ENCODE measurements around the gene FCRLB. TPM values are rescaled to one million over a fixed set of nuclear protein-coding genes. Genes with fewer than 3 reads are reported as not detected.
A peak's percentile ranks its signal among the peaks of the same experiment; 100 is the strongest.
"Not testable (repeated sequence)": the region's sequence is repeated elsewhere in the genome, so short reads cannot be mapped to it uniquely, and the experiment has no call there.

Gene FCRLB
- total RNA-seq, 1 donor from 2014 or later, result 0.47 TPM

DNA sequence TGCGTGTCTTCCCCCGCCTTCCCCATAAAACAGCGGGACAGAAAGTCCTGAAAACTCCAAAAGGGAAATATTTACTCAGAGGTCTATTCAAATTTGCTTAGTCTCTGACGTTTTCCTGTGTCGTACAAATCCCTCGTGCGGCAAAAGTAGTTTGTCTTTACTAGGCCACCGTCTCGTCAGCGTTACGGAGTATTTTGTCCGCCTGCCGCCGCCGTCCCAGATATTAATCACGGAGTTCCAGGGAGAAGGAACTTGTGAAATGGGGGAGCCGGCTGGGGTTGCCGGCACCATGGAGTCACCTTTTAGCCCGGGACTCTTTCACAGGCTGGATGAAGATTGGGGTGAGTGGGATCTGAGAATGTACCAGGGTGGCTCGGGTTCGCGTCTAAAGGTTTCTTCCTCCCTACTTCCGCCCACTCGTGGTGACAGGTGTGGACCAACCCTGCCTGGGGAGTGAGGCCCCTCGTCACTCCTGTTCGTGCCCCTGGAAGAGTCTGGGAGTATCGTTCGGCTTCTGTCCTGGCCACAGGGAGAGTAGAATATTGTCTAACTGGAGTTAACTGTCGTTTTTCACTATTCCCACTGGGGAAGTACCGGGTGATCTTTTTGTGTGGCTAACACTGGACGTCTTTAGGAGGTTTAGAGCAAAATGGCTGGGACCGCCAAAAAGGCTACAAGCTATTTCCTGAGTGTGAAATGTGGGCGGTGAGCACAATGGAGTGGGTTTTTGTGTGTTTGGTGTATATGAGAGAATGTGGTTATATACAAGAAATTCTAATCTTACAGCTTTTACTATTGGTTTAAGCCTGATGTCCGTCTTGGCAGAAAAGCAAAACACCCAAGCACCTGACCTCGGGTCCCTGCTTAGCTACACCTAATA lies 45.0 kb downstream of the FCRLB start, which contains the start of gene ATF6:
TSS of gene ATF6 (plus strand) at position 219 of the 880 bp plus-strand sequence. CDS start at position 260, 41 bp downstream.
- Mint-ChIP-seq H3K9me3 (no peaks in the 10 kb centered on the region), H3K4me1 (peaks cover 17% of the 10 kb centered on the region), H3K4me3 (peak within 1 kb of the TSS; percentile 97), H3K36me3 (no peaks in the 10 kb centered on the region), H3K27ac (peak within 1 kb of the TSS; percentile 97), H3K27me3 (ENCODE audit: low read depth) (no peaks in the 10 kb centered on the region)
- DNase-seq (ENCODE audit: low spot score in 2 of 2, unreplicated experiment in 2 of 2), result peak; percentile 34 to 75
- TF ChIP-seq, protein P1, sequence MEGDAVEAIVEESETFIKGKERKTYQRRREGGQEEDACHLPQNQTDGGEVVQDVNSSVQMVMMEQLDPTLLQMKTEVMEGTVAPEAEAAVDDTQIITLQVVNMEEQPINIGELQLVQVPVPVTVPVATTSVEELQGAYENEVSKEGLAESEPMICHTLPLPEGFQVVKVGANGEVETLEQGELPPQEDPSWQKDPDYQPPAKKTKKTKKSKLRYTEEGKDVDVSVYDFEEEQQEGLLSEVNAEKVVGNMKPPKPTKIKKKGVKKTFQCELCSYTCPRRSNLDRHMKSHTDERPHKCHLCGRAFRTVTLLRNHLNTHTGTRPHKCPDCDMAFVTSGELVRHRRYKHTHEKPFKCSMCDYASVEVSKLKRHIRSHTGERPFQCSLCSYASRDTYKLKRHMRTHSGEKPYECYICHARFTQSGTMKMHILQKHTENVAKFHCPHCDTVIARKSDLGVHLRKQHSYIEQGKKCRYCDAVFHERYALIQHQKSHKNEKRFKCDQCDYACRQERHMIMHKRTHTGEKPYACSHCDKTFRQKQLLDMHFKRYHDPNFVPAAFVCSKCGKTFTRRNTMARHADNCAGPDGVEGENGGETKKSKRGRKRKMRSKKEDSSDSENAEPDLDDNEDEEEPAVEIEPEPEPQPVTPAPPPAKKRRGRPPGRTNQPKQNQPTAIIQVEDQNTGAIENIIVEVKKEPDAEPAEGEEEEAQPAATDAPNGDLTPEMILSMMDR (IDR thresholded peaks at IDR 0.05; ENCODE audit: unreplicated experiment), result no peak

DNA sequence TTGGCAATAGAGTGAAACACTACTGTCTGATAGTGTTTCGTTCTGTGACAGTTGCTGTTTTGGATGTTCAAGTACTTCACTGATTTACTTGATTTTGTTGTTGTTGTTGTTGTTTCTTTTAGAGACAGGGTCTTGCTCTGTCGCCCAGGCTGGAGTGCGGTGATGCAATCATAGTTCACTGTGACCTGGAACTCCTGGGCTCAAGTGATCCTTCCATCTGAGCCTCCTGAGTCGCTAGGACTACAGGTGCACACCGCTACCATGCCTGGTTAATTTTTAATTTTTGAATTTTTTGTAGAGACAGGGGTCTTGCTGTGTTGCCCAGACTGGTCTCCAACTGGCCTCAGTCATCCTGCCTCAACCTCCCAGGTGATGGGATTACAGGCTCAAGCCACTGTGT lies 47.1 kb downstream of the FCRLB start:
- TF ChIP-seq, protein P1 (IDR thresholded peaks at IDR 0.05; ENCODE audit: unreplicated experiment), result no peak
- H3K27me3 Mint-ChIP-seq (ENCODE audit: low read depth), result no peaks in the 10 kb centered on the region
- no peaks in the 10 kb centered on the region for H3K36me3 Mint-ChIP-seq
- peaks cover 17% of the 10 kb centered on the region for H3K4me1 Mint-ChIP-seq
- DNase-seq (ENCODE audit: low spot score in 2 of 2, unreplicated experiment in 2 of 2), result no peak
- H3K27ac Mint-ChIP-seq, result no peak overlapping the region
- H3K4me3 Mint-ChIP-seq, result no peak overlapping the region
- no peaks in the 10 kb centered on the region for H3K9me3 Mint-ChIP-seq

DNA sequence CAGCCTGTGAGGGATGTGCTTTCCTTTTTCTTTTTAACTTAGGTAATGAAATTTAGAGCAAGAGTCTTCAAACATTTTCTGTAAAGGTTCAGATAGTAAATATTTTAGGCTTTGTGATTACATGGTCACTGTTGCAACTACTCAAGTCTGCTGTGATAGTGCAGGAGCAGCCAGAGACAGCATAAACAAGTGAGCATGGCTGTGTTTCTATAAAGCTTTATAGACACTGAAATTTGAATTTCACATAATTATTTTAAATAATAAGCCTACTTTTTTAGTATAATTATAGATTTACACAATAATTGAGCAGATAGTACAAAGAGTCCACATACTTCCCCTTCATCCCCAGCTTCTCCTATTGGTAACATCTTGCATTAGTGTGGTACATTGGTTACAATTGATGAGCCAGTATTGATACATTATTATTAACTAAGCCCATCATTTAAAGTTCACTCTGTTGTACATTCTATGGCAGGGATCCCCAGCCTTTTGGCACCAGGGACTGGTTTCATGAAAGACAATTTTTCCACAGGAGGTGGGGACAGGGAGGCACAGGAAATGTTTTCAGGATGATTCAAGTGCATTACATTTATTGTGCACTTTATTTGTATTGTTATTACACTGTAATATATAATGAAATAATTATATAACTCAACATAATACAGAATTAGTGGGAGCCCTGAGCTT lies 47.8 kb downstream of the FCRLB start:
- Mint-ChIP-seq H3K27me3 (ENCODE audit: low read depth) (no peaks in the 10 kb centered on the region), H3K4me3 (no peak overlapping the region), H3K9me3 (no peaks in the 10 kb centered on the region), H3K36me3 (no peaks in the 10 kb centered on the region), H3K4me1 (peaks cover 15% of the 10 kb centered on the region), H3K27ac (no peak overlapping the region)
- no peak for DNase-seq (ENCODE audit: low spot score in 2 of 2, unreplicated experiment in 2 of 2)
- TF ChIP-seq, protein P1 (IDR thresholded peaks at IDR 0.05; ENCODE audit: unreplicated experiment), result no peak

DNA sequence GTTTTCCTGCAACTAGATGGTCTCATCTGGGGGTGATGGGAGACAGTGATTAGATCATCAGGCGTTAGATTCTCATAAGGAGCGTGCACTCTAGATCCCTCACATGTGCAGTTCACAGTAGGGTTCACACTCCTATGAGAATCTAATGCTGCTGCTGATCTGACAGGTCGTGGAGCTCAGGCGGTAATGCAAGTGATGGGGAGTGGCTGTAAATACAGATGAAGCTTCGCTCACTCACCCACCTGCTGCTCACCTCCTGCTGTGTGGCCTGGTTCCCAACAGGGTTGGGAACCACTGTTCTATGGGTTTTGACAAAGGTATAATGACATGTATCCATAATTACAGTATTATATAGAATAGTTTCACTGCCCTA lies 48.3 kb downstream of the FCRLB start:
- not testable (repeated sequence) for H3K36me3 Mint-ChIP-seq; H3K27ac Mint-ChIP-seq; H3K4me3 Mint-ChIP-seq; H3K27me3 Mint-ChIP-seq (ENCODE audit: low read depth); H3K9me3 Mint-ChIP-seq; DNase-seq (ENCODE audit: low spot score in 2 of 2, unreplicated experiment in 2 of 2)
- peaks cover 15% of the 10 kb centered on the region for H3K4me1 Mint-ChIP-seq

DNA sequence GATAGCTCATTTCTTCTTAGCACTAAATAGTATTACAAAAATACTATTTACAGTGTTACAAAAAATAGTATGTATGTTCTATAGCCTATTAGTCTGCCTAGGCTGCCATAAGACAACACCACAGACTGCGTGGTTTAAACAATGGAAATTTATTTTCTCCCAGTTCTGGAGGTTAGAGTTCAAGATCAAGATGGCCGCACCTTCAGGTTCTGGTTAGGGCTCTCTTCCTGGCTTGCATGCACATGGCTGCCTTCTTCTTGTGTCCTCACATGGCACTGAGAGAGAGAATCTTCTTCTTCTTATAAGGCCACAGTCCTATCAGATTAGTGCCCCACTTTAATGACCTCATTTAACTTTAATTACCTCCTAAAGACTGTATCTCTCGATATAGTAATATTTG lies 48.9 kb downstream of the FCRLB start:
- H3K4me3 Mint-ChIP-seq, result no peak overlapping the region

More for the DNA sequence above, 48.9 kb downstream of the FCRLB start:
- Mint-ChIP-seq H3K9me3 (no peaks in the 10 kb centered on the region), H3K36me3 (no peaks in the 10 kb centered on the region), H3K4me1 (peaks cover 15% of the 10 kb centered on the region), H3K27me3 (ENCODE audit: low read depth) (no peaks in the 10 kb centered on the region), H3K27ac (no peak overlapping the region)
- TF ChIP-seq, protein P1 (IDR thresholded peaks at IDR 0.05; ENCODE audit: unreplicated experiment), result no peak
- no peak for DNase-seq (ENCODE audit: low spot score in 2 of 2, unreplicated experiment in 2 of 2)
